Uterus (tissue), 4 donors: ENCODE data around the gene LBP. TPM values are rescaled to one million over a fixed set of nuclear protein-coding genes. Genes with fewer than 3 reads are reported as not detected.
A peak's percentile ranks its signal among the peaks of the same experiment; 100 is the strongest.

Experiments used
- DNase-seq, 2 donors: peaks; one replicate each; pipeline ENCODE4 v3.0.0-alpha.2; 2019 to 2020
- H3K27ac ChIP-seq, 2 donors: fragments of 200-600 bp; sonication (generic); 1 replicate in 1 of 2; 2 replicates in 1 of 2; pipeline ENCODE4 v1.5.1; 2016 to 2018
- H3K27me3 ChIP-seq, 2 donors: fragments of 200-600 bp; sonication (generic); one replicate each; pipeline ENCODE4 v1.5.1; 2018 to 2019; ENCODE audit warnings: control low read depth in 1 of 2
- H3K36me3 ChIP-seq, 2 donors: fragments of 200-600 bp; sonication (generic); one replicate each; pipeline ENCODE4 v1.5.1; 2019; ENCODE audit warnings: control low read depth in 1 of 2
- H3K4me1 ChIP-seq, 2 donors: fragments of 200-600 bp; sonication (generic); one replicate each; pipeline ENCODE4 v1.5.1; 2018 to 2019; ENCODE audit warnings: control low read depth in 1 of 2
- H3K4me3 ChIP-seq, 2 donors: fragments of 200-600 bp; sonication (generic); 1 replicate in 1 of 2; 2 replicates in 1 of 2; pipeline ENCODE4 v1.5.1; 2018 to 2019; ENCODE audit warnings: mild to moderate bottlenecking in 1 of 2
- H3K9me3 ChIP-seq, 2 donors: fragments of 200-600 bp; sonication (generic); one replicate each; pipeline ENCODE4 v1.5.1; 2019; ENCODE audit warnings: control low read depth in 1 of 2
- CTCF ChIP-seq, 4 experiments: fragments of 200-600 bp in 2 of 4; fragments of 450-650 bp in 2 of 4; sonication (generic) in 2 of 4; IDR thresholded peaks; one replicate each; pipeline ENCODE4 v1.5.1; 2016 to 2019; ENCODE audit warnings: antibody characterized with exemption in 4 of 4, mild to moderate bottlenecking in 2 of 4, moderate library complexity in 1 of 4
- POLR2A ChIP-seq, 2 donors: fragments of 450-650 bp; IDR thresholded peaks; one replicate each; pipeline ENCODE4 v1.6.1; 2016; ENCODE audit warnings: antibody characterized with exemption in 2 of 2, mild to moderate bottlenecking in 1 of 2, moderate library complexity in 1 of 2
- intact Hi-C: fragments of 100-400 bp; cut with DNase I; formaldehyde crosslinking; loops from one replicate; pipeline ENCODE4 v1.15.1; 2023; ENCODE audit warnings: low total_unique reads
- small RNA-seq: library from RNA; depleted of rRNA; stranded (forward); fragments of <200 nt; gene quantifications from one replicate; pipeline ENCODE3, GENCODE V24; 2016
- total RNA-seq, 4 donors: library from RNA; depleted of rRNA in 3 of 4; stranded (reverse); fragments of >200 nt in 3 of 4; gene quantifications; one replicate each; pipeline versions ENCODE4 v1.1.0 to v1.2.4, GENCODE V29; 2014 to 2023
- donor health status: DM: yes; HTN: yes; CAD: no.

The LBP gene
- total RNA-seq, 4 donors from 2014 or later, result not detected

- Histone ChIP-seq H3K27me3 (no peaks in the 10 kb centered on the region), H3K36me3 (no peaks in the 10 kb centered on the region), H3K9me3 (no peaks in the 10 kb centered on the region), H3K4me3 (no peak overlapping the region), H3K4me1 (no peaks in the 10 kb centered on the region), H3K27ac (no peak overlapping the region)
- intact Hi-C loops, result no loop called here
- TF ChIP-seq POLR2A (IDR thresholded peaks at IDR 0.05) (no peak), CTCF (IDR thresholded peaks at IDR 0.05) (no peak)
- no peak for DNase-seq
Measured at GRCh38 chr20:38424401-38424800, 78.1 kb downstream of the LBP start.

GRCh38 chr20:38426006-38426897 lies 80.0 kb downstream of the LBP start:
- Histone ChIP-seq H3K27me3 (no peaks in the 10 kb centered on the region), H3K27ac (no peak overlapping the region), H3K9me3 (no peaks in the 10 kb centered on the region), H3K4me3 (no peak overlapping the region), H3K4me1 (no peaks in the 10 kb centered on the region), H3K36me3 (no peaks in the 10 kb centered on the region)
- no peak for DNase-seq
- intact Hi-C loops, result no loop called here
- TF ChIP-seq CTCF (IDR thresholded peaks at IDR 0.05) (no peak), POLR2A (IDR thresholded peaks at IDR 0.05) (no peak)

Small RNA genes lying within 50 kb of the gene (small RNA-seq; reads per million reads assigned to genes)
- not detected for gene RF00056
- gene SNORA71B, result 3.9 reads per million, percentile 84 among the genes with 10 or more reads in this experiment

Other genes starting within 250 kb of the LBP start
- 100 to 1,000 TPM; 136 to 639 (median 209) TPM for gene TGM2, start 181.2 kb upstream of the LBP start, total RNA-seq
- 10 to 100 TPM in 3 of 4 donors, 1 to 10 TPM in 1; 5.3 to 47.6 (median 15.7) TPM for gene KIAA1755, start 85.7 kb upstream of the LBP start, total RNA-seq
- 10 to 100 TPM in 1 of 4 donors, 1 to 10 TPM in 1, under 1 TPM in 1, not detected in 1; 0.27 to 11.5 (median 3.5) TPM for gene BPI, start 42.3 kb upstream of the LBP start, total RNA-seq
- gene SNHG17, start 88.8 kb downstream of the LBP start, total RNA-seq, result 10 to 100 TPM in 1 of 4 donors, 1 to 10 TPM in 2, under 1 TPM in 1; 0.59 to 58.9 (median 9.3) TPM
- gene RALGAPB, start 126.4 kb downstream of the LBP start, total RNA-seq, result 10 to 100 TPM; 27.4 to 57.0 (median 39.9) TPM
- gene ADIG, start 234.7 kb downstream of the LBP start, total RNA-seq, result not detected